HG03064 (cell line): ENCODE results near the gene KRTAP4-11.
"Not testable (repeated sequence)": the region's sequence is repeated elsewhere in the genome, so short reads cannot be mapped to it uniquely, and the experiment has no call there.

Experiments used
- ATAC-seq: cut with Tn5 transposase; IDR thresholded peaks from one replicate; pipeline ENCODE4 v1.9.1; 2021; ENCODE audit warnings: low read depth; ENCODE audit not compliant: unreplicated experiment

Gene KRTAP4-11

GRCh38 chr17:41125064-41125463 is 6.9 kb upstream of the KRTAP4-11 start:
- no peak for ATAC-seq

GRCh38 chr17:41123991-41124371 is 5.8 kb upstream of the KRTAP4-11 start, which contains the start of gene KRTAP4-12:
Gene KRTAP4-12, minus strand, starts transcription at chr17:41124182. Its CDS starts 60 bp downstream, at chr17:41124122.
- ATAC-seq: not testable (repeated sequence)

- ATAC-seq: not testable (repeated sequence)
Measured at GRCh38 chr17:41123292-41123990, 5.3 kb upstream of the KRTAP4-11 start.

- ATAC-seq: no peak
Measured at GRCh38 chr17:41121742-41122141, 3.6 kb upstream of the KRTAP4-11 start.

GRCh38 chr17:41119696-41120690 is 1.8 kb upstream of the KRTAP4-11 start:
- not testable (repeated sequence) for ATAC-seq

- no peak for ATAC-seq
Measured at GRCh38 chr17:41118721-41119120, 548 bp upstream of the KRTAP4-11 start.

GRCh38 chr17:41116297-41116696 is 1.9 kb downstream of the KRTAP4-11 start:
- no peak for ATAC-seq

GRCh38 chr17:41111151-41111885 is 6.9 kb downstream of the KRTAP4-11 start:
- ATAC-seq: no peak

GRCh38 chr17:41108728-41109386 is 9.3 kb downstream of the KRTAP4-11 start:
- ATAC-seq: not testable (repeated sequence)

- no peak for ATAC-seq
Measured at GRCh38 chr17:41107941-41108450, 10.2 kb downstream of the KRTAP4-11 start.

GRCh38 chr17:41105347-41105746 is 12.8 kb downstream of the KRTAP4-11 start, which contains the start of gene KRTAP4-9:
Gene KRTAP4-9, plus strand, starts transcription at chr17:41105389. Its CDS starts 0 bp downstream, at chr17:41105389.
- ATAC-seq: not testable (repeated sequence)

- ATAC-seq: not testable (repeated sequence)
Measured at GRCh38 chr17:41104386-41105038, 13.7 kb downstream of the KRTAP4-11 start.

- no peak for ATAC-seq
Measured at GRCh38 chr17:41103896-41104295, 14.3 kb downstream of the KRTAP4-11 start.

GRCh38 chr17:41101586-41102259 is 16.4 kb downstream of the KRTAP4-11 start, which contains the start of gene KRTAP4-16:
Gene KRTAP4-16, minus strand, starts transcription at chr17:41102209. Its CDS starts 0 bp downstream, at chr17:41102209.
- ATAC-seq: no peak

GRCh38 chr17:41099682-41100480 is 18.3 kb downstream of the KRTAP4-11 start:
- not testable (repeated sequence) for ATAC-seq

- ATAC-seq: no peak
Measured at GRCh38 chr17:41098481-41098880, 19.7 kb downstream of the KRTAP4-11 start.

- no peak for ATAC-seq
Measured at GRCh38 chr17:41098042-41098441, 20.1 kb downstream of the KRTAP4-11 start, which contains the start of gene KRTAP4-8. Gene KRTAP4-8, minus strand, starts transcription at chr17:41098142. Its CDS starts 58 bp downstream, at chr17:41098084.

- ATAC-seq: no peak
Measured at GRCh38 chr17:41096055-41096454, 22.1 kb downstream of the KRTAP4-11 start.
